Ammon's horn (tissue), 1 donor: ENCODE measurements around the gene OR10A5.
A peak's percentile ranks its signal among the peaks of the same experiment; 100 is the strongest.
"Not testable (repeated sequence)": the region's sequence is repeated elsewhere in the genome, so short reads cannot be mapped to it uniquely, and the experiment has no call there.

Source experiments
- DNase-seq: peaks from one replicate; pipeline ENCODE4 v3.0.0-alpha.2; 2016; ENCODE audit warnings: low spot score

OR10A5 gene, protein sequence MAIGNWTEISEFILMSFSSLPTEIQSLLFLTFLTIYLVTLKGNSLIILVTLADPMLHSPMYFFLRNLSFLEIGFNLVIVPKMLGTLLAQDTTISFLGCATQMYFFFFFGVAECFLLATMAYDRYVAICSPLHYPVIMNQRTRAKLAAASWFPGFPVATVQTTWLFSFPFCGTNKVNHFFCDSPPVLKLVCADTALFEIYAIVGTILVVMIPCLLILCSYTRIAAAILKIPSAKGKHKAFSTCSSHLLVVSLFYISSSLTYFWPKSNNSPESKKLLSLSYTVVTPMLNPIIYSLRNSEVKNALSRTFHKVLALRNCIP

DNA sequence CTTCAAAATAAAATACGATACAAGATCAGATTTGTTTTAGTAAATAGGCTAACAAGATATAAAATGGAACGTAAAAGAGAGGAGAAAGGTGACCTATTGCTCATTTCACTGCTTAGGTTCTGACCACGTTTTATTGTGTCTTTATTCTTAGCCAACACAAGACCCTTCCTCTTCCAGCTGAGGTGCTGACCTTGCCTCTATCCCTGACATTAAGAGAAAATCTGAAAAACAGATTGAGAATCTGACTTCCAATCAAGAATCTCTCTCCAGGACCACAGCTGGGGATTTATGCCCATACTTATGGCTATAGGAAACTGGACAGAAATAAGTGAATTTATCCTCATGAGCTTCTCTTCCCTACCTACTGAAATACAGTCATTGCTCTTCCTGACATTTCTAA, at the start of gene OR10A5:
Gene OR10A5, plus strand, starts transcription at position 301 of the 400 bp plus-strand sequence. Its CDS starts 0 bp downstream, at position 301.
- DNase-seq, result no peak

DNA sequence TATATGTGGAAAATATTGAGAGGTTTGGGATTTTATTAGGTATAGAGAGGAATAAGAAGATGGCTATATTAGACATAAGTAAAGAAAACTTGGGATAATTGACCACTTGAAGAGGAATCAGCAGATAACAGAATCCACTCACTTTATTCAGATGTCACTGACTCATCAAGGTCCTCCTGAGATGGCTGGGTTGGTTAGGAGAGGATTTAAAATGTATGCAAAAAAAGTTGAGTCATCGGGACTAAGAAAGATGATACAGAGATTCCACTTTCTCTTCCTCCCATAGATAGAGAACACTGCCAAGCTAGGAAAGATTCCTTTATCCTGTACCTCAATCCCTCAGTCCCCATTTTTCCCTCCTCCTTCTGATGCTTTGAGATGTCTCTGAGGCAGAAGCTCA, 46.1 kb upstream of the OR10A5 start, which contains the start of gene OR6A2:
Gene OR6A2, minus strand, starts transcription at position 288 of the 400 bp plus-strand sequence. CDS start 3,981 bp downstream, outside the sequence.
- DNase-seq, result no peak

DNA sequence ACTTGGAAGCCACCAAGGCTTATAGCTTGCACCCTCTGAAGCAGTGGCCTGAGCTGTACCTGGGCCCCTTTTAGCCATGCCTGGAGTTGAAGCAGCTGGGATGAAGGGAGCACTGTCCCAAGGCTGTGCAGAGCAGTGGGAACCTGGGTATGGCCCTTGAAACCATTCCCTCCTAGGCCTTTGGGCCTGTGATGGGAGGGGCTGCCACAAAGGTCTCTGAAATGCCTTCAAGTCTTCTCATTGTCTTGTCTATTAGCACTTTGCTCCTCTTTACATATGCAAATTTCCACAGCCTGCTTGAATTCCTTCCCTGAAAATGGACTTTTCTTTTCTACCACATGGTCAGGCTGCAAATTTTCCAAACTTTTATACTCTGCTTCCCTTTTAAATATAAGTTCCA, 44.4 kb upstream of the OR10A5 start:
- not testable (repeated sequence) for DNase-seq

DNA sequence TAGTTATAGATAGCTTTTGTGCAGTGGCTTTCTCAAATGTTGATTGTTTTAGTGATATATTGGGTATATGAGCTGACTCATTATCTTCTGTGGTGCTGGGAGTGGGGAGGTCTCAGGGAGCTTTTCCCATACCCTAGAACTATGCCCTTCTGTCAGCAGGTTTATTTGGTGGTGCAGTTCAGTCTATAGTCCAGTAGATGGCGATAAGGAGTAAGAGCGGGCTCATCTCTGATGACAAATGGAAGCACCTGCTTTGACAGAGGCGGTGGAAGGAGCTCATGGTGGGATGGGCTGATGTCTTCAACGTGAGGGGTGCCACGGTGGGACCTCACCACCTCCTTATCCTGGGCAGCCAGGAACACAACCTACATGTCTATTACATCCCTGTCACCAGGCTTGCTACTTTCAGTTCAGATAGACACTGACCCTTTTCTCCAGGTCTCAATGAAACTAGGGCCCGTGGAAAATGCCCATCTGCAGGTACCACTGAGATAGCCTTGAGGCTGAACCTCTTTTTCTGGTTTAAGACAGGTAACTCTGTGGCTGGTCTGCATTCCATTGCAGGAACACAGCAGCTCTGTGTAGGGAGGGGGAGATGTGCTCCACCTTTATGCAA, 33.0 kb upstream of the OR10A5 start:
- peak; percentile 41 for DNase-seq

DNA sequence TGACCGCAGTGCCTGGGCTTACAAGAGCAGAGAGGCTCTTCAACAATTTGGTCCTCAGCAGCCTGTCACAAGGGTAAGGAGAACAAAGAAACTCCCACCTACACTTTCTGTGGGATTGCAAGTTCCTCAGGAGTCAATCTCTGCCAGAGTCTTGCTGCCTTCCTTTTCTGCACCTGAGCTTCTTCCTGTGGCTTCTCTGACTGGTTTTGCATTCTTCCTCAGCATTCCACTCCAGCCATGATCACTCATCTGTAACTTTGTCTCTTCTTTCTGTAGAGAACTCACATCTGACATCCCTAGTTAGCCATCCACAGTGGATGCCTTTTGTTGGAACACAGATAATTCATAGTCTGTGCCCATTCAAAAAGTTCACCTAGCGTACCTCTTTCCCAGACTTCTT, 31.8 kb upstream of the OR10A5 start:
- DNase-seq, result no peak

DNA sequence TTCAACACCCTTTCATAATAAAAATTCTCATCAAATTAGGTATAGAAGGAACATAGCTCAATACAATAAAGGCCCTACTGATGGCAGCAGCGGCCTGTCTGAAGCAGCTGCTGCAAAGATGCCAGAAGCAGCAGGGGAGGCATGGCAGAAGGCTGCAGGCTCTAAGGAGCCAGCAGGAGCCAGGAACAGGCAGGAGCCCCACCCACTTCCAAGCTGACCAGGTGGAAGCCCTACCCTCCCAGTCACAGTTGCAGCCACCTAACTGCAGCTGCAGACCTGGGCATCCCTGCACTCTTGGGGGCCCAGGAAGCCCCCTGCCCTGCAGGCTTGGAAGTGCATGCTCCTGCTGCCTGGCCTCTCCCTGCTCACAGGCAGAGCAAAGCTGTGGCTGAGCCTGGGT, 27.8 kb upstream of the OR10A5 start:
- DNase-seq, result no peak

DNA sequence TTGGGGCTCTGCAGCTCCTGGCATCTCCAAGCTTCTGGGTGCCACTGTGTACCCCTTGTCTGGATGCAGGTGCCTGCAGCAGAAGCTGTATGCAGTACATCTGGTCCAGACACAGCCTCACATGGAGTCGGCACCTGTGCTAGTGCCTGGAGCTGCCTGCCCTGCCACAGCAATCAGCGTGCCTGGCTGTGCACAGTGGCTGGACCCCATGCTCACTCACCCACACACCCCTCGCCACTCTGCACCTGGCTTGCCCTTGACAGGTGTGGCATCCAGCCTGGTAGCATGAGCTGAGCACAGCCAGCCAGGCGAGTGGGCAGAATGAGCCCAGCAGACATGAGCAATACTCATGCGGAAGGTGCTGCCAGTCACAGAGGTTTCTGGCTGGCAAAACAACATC, 26.5 kb upstream of the OR10A5 start:
- no peak for DNase-seq

DNA sequence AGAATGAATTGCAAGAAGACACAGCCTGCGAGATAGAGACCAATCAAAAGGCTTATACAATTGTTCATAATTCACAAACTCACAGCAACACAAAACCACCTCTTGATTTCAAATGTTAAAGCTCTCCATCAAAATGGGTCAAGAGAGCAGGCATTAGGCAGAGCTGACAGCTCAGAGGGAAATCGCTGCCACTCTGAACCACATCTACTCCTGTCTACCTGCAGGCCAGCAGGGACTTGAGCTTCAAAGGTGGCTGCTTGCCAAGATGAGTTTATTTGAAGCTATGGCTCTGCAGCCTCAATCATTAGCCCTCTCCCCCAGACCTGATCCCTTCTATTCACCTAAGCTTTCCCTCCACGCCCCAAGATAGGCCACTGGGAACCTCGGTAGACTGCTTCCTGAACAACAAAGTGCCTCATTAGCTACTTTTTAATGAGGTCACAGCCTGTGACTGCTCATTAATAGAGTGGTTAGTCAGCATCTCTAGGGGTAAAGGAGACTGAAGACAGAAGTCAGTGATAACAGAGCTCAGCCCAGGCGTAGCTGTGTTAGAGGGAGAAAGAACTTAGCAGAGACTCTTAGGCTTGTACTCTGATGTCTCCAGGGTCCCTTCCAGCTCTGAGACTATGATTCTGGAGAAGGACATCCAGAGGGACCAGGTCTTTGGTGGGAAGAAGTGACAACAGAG, 21.2 kb upstream of the OR10A5 start:
- DNase-seq, result no peak

DNA sequence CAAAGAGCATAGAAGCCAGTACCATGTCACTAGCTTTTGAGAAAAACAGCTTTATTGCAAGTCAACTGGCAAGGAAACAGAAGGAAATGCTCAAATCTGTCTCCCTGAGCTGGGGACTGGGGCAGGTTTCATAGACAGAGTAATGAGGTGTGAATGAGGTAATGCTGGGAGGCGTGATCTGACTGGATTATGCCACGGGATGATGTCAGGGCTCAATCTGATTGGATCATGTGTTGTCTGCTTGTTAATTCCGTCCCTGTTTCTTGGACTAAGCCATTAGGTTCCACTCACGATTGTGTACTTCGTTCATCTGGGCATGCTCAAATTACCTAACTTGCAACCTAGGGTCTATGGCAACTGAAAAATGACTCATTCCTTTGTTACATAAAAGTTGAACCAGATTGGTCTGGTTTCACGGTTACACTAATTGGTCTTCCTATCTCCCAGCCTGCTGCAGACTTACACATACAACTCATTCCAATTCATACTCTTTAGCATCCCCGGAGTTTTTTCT, 20.2 kb upstream of the OR10A5 start:
- no peak for DNase-seq

DNA sequence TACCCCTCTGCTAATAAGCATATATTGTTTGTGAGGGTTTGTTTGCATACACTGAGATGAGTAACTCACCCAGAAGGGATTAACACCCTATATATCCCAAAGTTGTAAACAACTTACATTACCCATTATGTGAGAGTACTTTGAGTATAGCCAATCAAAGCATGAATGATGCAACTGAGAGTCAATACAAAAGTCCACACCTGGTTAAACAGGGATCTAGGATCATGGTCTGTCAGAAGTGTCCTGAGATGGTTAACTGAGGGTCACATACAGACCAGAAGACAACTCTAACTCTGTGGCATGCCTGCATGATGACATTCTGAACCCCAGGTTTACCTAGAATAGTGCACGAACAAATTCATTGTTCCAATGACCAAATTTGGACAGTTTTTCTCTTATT, 17.4 kb upstream of the OR10A5 start:
- DNase-seq, result no peak

DNA sequence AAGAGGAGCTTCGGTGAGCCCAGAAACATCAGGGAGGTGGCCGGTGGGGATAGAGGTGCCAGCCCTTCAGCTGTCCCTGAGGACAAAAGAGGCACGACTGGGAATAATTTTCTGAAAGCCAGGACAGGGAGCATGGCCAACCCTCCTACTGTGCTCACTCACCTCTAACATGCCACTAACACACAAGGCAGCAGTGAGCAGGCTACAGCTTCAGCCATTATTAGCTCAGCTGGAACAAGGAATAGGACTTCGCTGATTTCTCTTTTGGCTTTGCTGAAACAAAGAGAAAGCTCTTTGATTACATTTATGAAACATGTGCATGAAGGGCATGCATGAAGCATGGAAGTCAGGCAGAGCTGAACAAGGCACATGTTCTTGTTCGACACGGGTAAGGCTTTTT, 12.1 kb upstream of the OR10A5 start:
- DNase-seq, result no peak

DNA sequence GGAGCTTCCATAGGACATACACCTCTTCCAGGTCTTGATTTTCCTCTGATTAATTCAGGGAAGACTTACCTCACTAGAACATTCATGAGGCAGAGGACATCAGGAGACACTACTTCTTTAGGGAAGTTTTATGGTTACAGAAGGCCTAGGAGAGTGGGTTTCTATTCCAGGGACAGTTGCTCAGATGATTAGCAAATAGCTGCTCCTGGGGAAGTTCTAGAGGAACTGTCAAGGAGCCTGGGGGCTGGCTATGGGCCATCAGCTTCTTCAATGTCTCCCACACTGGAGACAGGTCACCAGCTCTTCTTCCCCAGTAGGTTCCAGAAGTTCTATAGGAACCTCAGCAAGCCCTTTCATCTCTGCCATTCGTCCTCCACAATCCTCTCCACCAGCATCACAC, 11.5 kb upstream of the OR10A5 start:
- DNase-seq, result no peak

DNA sequence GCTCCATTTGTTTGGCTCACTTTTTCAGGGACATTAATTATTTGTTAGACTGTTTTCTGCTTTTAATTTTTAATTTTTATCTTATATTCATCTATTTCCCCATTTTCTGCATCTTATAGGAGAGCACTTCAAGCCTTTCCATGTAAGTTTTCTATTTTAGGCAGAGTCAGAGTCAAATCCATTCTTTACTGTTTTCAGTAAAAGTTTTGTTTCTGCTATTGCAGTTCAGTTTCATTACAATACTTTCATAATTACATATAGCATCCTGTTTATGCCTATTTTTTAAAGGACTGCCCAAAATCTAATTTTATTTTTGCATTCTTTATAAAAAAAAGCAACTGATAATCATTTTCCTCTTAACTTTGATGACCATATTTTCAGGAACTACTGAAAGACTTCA, 3.8 kb upstream of the OR10A5 start:
- no peak for DNase-seq

DNA sequence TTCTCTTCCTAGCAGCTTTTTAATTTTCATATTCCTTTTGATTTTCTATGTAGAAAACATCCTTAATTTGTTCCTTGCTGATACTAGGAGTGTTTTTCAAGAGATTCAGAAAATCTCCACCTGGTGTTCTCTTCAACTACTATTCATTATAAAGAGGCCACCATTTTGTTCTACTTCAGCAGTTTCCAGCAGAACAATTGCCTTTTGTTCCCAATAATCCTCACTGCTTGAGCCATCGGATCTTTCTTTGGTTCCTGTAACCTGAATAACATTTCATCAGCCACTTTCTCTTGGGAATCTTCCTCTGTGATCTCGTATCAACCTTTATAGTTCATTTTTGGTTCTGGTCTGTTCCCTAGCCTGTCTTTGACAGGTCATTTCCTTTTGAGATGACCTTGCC, 1.8 kb upstream of the OR10A5 start:
- DNase-seq, result no peak

DNA sequence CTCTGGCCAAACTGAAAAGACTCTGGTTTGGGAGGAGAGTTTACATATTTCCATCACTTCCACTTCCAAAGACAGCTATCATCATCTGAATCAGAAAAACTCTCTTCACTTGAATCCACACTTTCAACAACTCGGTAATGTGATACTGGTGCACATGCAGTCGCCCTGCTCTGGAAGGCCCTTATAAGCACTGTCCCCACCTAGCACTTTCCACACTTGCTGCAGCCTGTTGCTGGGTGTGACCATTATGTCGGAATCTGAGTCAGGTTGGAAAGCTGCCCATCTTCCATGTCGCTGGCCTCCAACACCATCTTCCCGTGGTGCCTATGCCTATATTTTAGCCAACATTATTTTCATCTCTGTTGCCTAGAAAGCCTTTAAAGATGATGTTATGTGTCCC, 1.1 kb upstream of the OR10A5 start:
- DNase-seq, result no peak

DNA sequence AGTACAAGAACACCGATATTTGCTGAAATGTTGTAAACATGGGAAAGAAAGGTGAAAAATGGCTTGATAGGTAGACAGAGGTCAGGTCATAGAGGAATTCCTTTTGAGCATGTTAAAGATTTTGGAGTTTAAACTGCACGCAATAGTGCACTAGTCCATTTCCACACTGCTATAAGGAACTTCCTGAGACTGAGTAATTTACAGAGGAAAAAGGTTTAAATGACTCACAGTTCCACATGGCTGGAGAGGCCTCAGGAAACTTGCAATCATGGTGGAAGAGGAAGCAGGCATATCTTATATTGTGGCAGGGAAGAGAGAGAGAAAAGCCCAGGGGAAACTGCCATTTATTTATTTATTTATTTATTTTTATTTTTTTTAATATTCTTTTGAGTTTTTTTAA, 5.0 kb downstream of the OR10A5 start:
- no peak for DNase-seq

DNA sequence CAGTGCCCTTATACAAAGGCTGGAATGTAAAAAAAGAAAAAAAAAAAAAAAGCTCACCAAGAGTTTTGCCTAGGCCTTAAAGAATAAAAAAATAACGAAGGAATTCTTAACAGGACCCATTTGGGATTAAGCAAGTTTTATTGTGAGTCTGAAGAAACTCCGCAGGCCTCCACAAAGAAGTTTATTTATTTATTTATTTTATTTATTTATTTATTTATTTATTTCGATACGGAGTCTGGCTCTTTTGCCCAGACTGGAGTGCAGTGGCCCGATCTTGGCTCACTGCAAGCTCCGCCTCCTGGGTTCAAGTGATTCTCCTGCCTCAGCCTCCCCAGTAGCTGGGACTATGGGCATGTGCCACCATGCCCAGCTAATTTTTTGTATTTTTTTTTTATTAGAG, 9.3 kb downstream of the OR10A5 start:
- DNase-seq, result not testable (repeated sequence)

DNA sequence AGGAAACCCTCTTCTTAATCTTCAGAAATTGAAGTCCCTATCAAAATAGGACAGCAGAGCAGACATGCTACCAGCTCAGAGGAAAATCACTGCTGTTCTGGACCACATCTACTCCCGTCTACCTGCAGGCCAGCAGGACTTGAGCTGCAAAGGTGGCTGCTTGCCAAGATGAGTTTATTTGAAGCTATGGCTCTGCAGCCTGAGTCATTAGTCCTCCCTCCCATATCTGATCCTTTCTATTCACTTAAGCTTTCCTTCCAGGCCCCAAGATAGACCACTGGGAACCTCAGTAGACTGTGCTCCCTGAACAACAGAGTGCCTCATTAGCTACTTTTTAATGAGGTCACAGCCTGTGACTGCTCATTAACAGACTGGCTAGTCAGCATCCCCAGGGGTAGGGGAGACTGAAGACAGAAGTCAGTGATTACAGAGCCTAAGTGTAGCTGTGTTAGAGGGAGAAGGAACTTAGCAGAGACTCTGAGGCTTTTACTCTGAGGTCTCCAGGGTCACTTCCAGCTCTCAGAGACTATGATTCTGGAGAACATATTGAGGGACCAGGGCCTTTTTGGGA, 10.6 kb downstream of the OR10A5 start:
- DNase-seq, result no peak

DNA sequence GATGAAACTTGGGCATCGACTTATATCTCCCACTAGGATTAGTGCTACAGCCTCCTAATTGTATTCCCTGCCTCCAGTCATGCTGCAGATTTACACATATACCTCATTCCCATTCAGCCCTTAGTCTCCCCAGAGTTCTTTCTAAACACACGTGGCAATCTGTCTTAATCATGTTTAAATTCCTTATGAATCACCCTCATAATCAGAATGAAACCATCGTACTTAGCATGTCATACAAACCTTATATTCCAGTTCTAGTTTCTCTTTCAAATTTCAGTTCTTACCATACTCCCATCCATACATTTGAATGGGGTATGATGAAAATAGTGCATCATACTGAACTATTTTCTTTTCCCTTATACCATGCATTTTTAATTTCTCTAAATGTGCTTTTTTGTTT, 11.4 kb downstream of the OR10A5 start:
- no peak for DNase-seq

DNA sequence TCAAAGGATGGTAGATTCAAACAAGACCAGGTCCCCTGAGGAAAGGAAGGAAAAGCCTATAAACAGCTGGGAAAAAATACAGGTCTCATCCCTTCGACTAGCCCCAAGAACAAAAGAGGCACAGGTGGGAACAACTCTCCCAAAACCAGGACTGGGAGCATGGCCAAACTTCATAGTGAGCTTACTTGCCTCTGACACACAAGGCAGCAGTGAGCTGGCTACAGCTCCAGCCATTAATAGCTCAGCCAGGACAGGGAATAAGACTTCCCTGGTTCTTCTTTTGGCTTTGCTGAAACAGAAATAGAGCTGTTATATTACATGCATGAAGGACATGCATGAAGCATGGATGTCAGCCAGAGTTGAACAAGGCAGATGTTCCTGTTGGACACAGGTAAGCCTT, 17.5 kb downstream of the OR10A5 start, which contains the start of gene OR10A2:
Gene OR10A2, plus strand, starts transcription at position 97 of the 400 bp plus-strand sequence. CDS start 6,698 bp downstream, outside the sequence.
- DNase-seq, result no peak

DNA sequence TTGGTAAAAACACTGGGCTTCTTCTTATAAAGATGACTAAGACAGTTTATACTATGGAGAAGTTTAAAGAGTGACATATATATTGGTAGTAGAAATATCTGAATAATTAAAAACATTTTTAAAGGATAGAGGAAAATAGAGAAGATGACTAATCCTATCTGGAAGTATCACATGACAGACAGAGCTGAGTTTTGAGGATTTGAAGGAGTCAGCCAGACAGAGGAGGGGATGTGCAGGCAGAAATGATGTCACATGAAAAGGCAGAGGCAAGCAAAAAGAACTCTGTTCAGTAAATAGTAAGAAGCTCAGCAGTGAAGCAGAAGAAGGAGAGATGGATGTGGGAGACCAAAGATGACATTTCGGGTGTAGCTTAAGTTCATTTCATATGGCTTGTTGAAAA, 19.0 kb downstream of the OR10A5 start:
- no peak for DNase-seq

DNA sequence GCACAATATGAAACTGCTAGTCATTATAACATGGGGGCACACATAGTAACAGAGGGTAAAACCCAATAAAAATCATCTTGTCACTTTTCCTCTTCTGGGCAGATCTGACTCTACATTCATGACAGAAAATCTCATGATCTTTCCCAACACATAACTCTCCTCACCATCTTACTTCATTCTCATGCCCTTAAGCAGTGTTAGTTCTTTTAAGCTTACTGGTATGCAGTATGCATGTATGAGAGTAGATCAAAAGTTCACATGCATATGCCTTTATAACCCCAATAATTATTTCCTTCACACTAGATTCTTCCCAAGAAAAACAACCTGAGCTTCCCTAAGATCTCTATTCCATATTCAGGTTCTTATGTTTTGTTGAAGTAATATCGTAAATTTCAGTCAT, 25.8 kb downstream of the OR10A5 start:
- DNase-seq, result no peak

DNA sequence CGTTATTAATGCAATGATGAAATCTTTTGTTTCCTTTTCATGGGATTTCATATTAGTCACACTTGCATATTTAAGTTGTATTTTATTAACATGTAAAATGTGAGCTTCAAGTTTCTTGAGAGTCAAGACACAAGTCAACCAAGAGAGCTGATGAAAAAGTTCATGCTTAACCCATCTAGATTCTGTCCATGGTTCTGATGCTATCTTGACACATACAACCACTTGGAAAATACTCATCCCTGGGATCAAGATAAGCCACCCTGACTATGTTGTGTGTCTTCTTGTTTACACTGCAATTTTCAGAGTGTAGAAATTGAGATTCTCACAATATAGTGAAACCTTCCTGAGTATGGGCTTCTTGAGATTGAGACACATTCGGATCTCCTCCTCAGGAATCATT, 30.3 kb downstream of the OR10A5 start:
- DNase-seq, result no peak
